Stimulated activated CD4-positive, alpha-beta T cell treated with anti-CD3 and anti-CD28 coated beads, Interleukin-12 subunit alpha, Interleukin-12 subunit beta, amount 100 ng/mL, for 4 hours (primary cell): ENCODE measurements around the gene SNRK.

ENCODE experiments used
- DNase-seq: peaks from one replicate; pipeline ENCODE4 v3.0.0-alpha.2; 2020

The SNRK gene

DNA sequence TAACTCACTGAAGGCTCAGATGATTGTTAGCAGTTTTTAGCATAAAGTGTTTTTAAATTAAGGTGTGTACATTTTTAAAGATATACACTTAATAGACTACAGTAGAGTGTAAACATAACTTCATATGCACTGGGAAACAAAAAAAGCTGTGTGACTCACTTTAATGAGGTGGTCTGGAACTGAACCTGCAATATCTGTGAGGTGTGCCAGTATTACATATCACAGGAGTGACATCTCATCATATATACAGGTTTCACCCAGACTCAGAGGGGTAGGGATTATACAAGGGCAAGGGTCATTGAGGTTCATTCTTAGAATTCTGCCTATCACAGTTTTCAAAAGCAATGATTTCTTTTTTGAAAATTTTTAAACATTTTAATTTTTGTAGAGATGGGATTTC lies 7.3 kb upstream of the SNRK start:
- DNase-seq, result no peak

DNA sequence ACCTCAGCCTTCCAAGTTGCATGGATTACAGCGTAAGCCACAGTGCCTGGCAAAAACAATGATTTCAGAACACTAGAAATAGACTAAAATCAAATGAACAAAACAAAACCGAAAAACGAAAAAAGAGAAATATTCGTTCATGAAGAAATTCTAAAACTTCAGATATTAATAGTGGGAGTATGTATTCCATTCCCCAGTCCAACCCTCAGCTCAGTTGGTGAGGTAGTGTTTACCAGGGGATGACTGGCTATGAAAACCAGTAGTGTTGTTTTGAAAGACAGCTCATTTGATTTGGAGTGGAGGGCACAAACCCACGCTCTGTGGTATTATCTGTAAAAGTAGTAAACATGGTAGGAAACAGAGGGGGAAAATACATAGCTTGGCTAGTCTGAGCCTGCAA lies 6.8 kb upstream of the SNRK start:
- DNase-seq, result no peak

DNA sequence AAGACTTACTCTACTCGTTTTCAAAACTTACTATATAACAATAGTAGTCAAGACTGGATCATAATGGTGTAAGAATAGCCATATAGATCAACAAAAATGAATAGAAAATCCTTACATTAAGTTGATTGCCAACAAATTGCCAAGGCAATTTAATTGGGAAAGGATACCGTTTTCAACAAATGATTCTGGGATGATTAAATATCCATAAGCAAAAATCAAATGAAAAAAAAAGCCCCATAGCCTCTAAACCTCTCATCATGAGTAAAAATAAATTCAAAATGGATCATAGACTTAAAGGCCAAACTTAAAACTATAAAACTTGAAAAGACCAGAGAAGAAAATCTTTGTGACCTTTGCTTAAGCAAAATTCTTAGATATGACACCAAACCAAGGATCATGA lies 5.3 kb upstream of the SNRK start:
- no peak for DNase-seq

DNA sequence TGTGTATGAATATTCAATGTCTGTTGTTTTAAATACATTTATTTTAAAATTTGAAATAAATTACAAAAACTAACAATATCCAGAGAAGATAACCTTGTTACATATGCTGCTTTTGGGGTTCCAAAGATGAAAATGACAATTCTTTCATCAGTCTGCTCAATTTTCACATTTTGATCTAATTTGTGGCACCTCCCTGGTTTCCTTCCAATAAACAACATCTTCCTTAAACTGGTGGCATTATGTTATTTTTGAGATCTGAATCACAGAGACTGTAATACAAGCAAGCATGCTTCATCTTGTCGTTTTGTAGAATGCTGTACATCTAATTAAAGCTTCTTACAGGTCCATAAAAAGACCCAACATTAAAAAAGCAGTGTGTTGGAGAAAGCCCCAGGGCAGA lies 2.2 kb upstream of the SNRK start:
- DNase-seq, result no peak

DNA sequence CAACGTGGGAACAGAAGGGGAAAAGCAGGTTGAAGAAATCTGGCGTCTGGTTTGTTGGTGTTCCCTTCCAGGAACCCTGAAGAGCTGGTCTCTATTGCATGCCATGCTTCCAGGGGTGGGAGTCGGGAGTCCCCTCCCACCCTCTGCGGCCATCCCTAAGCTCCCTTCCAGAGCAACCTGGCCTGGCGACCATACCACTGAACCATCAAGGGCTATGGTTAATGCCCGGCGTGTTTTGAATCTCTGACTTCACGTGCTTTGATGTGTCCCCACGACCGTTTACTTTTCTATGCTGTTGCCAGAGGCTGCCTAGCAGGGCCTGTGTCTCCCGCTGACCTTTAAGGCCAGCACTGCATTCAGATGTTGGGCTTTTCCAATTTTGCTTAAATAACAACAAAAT lies 696 bp upstream of the SNRK start:
- DNase-seq, result no peak

DNA sequence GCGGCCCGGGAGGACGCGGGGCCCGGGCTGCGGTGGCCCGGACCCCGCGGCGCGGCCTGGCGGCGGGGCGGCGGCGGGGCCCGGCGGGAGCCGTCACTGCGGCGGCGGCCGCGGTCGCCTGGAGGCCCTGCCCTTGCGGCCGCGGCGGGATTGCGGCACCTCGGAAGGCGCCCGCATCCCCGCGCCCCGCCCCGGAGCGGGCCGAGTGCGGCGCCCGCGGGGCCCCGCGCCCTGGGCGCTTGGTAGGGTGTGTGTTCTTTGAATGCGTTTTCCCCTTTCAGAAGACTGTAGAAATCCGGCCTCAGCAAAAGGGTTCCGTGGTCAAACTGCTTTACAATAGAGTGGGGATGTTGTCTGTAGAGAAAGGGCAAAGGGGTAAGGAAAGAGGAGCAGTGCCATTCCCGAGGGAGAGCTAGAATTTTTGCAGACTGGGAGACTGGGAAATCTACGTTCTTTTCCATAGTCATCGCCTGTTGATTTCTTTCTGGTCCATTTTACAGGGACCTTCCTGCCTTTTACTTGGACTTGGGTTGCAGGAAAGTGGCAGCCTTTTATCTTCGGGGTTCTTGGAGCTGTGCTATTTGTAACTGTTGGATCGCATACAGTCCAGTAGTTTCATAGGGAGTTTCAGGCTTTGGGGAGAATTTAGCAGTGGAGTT lies 630 bp downstream of the SNRK start:
- DNase-seq, result peak; percentile 27

DNA sequence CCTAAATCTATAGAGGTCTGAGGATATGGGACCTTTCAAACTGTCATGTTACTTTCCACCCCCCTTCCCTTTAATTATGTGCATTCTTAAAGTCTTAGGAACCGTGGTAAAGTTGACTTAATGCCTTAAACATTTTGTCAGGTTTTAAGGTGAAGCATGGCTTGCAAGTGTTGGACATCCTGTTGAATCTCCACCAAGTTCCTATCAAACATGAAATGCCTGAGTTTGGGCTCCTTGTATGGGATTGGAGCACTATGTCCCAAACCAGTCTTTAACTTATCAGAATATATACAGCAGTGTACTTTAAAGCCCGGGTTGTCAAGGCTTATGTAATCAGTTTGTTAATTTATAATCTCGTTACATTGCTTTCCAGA lies 1.1 kb downstream of the SNRK start:
- no peak for DNase-seq

DNA sequence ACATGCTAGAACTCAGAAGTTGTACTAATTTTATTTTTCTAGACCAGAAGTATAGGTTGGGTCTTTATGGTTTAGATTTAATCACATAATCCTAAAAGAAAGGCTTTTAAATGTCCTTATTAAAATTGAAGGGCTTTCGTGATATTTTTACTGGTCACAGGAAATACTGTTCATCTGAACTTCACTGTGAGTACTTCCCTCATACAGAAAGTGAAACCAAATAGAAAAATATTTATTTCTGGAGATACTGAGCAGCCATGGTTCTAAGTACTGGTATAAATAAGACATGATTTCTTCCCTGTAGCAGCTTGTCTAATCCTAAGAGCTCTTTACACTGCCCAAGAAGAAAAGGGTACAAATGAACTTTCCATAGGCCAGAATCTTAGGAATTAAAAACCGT lies 2.0 kb downstream of the SNRK start:
- no peak for DNase-seq

DNA sequence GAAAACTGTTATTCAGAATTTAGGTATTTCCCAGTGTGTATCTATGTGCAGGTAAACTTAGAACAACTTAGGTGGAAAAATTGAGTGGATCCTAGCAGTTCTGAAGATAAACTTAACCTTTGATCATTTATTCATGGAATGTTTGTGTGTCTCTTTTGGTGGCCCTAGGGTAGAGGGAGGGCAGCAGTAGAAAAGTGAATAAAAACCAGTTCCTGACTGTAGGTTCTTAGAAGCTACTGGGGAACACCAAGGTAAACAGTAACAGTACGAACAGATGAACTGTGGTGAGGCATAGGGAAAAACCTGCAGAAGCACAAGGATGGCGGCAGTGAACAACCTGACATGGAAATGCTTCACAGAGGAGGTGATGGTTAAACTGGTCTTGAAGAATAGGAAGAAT lies 2.5 kb downstream of the SNRK start:
- no peak for DNase-seq

DNA sequence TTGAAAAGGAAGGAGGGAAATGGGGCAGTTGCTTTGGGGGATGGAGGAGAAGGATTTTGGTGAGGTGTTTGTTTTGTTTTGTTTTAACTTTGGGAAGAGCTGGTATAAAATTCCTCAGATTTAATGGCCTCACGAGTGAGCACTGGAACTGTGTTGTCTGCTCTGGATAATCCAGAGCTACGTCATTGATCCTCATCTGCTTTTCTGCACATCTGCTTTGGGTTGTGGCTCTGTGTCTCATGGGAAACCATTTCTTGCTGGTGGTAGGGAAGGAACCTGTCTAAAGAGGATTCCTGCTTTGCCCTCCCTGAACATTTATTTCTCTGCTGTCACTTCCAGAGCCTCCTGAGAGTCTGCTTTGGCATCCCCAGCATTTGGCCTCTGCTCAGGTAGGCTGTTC lies 3.1 kb downstream of the SNRK start:
- no peak for DNase-seq

DNA sequence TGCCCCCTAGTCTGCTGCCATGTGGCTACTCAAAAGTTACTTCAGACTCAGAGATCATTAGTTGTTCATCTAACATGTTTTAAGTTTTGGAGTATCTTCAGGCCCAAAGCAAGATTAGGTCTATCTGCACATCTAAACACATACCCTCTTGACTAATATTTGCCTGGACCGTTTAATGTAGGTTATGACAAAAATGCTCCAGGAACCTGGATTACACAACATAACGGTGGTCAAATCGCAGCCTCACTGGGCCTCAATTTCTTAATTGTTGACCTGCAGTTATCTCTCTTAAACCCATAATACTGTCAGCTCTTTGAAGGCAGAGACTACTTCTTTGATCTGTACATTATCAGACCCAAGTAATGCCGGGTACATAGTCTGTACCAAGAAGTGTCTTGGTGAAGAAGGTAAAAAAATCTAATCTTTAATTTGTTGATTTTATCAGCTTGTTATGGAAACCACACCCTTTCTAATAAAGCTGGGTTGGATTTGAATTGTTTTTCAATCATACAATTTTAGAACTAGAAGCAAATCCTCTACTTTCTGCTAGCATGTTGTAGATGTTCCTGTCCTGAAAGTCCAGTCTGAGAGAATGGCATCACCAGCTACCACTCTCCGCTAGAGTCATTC lies 3.6 kb downstream of the SNRK start:
- DNase-seq, result no peak

DNA sequence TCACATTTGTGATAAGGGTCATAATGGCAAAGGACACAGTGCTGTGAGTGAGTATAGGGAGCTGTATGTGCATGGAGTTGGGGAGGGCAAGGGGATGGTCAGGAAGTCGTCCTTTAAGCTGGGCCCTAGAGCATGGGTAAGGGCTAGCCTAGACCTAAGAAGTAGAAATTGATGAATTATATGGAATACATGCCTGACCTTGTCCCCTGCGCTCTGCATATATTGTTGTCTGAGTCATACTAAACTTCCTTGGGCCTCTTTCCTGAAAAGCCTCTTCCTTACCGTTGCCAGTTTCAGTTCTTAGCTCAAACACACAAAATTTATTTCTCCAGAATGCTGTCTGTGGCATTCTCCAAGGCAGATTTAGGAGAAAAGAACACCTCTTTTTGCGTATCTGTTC lies 4.6 kb downstream of the SNRK start:
- no peak for DNase-seq

DNA sequence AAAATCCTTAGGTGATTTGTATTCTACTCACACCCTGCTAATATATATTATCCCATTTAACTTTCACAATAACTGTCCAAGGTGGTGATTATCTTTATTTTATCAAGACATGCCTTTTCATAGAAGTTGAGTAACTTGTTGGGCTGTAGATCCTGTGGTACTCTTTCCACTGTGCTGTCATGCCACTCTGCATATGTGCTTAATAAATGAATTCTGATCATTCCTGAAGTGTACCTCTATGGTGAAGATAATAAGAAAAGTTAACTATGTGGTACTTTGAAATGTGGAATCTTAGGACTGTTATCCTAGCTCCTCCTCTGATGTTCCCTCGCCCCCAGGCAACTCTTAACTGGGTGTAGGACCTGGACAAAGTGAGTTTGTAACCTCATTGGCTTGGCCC lies 5.2 kb downstream of the SNRK start:
- DNase-seq, result no peak

DNA sequence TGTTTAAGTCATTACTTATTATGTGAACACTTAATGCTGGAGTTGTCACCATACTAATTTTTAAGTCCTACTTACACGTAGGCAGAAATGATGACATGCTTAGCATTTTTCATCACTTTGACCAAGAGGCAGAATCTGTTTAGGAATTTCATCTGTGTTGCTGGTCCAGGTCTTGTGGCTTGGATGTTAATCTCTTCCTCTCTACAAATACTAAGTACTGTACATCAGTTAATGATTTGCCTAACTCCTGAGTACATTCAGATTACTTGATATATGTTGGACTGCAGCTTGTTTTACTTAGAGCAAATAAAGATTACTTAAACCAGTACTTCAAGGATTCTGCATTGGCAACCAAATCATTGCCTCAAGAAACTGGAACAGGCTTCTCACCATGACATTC lies 8.6 kb downstream of the SNRK start:
- no peak for DNase-seq

DNA sequence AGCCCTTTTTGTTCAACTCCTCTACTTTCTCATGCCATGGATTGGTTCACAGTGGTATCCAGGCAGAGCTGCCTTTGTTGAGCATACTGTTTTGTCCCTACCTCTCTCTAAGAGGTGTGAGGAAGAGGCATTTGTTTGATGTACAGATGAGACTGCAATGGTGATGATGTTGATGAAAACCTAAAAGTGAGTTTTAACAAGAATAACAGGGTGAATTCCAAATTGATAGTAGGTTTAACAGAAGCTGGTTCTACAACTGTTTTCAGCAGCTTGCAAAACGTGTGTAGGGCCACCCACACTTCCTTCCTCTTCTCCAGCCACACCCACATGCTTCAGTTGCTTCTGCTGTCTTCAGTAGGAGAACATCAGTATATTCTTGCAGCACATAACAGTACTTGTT lies 10.2 kb downstream of the SNRK start:
- DNase-seq, result peak; percentile 21

DNA sequence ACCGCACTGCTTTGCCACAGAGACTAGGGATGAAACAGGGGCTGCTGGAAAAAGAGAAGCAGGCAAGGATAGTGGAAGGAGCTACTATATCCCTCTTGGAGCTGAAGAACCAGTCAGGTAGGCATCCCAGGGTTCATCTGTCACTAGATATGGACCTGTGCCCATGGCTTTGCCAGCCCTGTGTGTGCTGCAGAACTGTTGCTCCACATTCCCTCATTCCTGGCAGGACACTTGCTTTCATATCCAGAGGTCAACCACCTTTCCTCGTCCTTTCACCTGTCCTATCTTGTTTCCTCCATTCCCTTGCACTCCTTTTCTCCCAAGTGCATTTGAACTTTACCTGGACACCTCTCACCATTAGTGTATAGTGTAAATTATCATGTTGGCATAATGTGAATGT lies 12.0 kb downstream of the SNRK start:
- DNase-seq, result no peak

DNA sequence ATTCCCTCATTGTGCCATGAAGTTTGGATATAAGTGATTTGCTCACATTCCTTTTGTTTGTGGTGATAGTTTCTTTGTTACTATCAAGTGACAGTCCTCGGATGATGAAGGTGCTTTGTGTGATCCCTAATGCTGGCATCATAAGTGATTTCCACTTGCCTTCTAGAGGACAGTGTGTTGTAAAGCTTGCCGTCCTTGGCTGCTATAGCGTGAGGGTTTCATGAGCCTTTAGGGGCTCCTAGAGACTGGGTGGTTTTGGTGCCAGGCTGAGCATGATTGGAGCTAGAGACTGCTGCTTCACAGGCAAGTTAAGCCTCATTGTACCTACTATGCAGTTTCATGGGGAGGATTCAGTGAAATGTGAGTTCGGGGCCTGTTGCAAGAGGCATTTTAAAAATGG lies 12.4 kb downstream of the SNRK start:
- DNase-seq, result no peak

DNA sequence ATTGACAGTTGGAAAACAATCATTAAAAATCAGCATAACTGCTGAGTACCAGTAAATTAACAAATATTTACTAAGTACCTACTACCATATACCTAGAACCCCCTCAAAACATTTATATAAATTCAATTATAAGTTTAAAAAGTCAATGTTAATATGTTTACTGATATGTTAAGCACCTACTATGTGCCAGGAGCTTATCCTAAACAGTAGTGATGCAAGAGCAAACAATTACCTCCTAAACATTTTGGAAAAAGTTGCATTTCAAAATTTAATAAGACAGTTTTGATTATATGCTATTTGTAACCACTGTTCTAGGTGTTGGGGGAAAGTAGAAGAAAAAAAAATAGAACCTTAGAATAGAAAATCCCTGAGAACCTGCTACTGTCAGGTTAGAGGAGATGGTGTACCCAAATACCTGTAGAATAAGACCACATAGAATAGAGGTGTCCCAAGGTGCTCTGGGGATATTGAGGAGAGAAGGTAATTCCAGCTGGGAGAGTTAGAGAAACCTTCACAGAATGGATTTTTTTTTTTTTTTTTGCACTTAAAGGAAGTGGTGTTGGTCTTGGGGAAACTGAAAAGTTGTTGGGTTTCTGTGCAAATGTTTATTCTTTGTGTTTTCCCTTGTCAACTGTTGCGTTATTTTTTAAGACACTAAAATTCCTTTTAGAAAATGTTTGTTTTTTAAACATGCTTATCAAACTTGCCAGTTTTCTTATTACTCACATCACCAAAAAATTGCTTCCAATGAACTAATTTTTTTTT lies 16.0 kb downstream of the SNRK start:
- no peak for DNase-seq

DNA sequence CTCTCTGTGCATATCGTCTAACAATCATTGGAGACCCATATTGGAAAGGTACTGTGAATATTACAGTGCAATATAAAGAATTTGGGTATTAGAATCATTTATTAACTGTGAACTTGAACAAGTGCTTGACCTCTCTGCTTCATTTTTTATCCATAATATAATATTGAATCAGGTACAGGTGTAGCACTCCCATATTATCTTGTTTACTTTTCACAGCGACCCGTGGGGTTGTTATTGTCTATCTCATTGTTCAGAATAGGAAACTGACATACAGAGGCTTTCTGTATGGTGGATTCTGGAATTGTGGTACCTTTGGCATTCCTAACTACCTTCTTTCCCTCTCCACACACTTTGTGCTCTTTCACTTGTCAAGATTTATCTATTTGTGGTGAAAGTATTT lies 17.8 kb downstream of the SNRK start:
- DNase-seq, result no peak

DNA sequence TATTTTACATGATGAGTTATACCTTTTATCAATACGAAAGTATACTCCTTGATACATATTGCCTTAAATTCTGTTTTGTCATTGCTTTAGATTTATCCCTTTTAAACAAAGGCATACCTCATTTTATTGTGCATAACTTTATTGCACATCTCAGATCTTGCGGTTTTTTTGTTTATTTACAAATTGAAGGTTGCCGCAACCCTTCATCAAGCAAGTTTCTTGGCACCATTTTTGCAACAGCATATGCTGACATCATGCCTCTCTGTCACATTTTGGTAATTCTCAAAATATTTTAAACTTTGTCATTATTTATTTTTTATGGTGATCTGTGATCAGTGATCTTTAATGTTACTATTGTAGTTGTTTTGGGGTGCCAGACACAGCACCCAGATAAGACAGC lies 20.9 kb downstream of the SNRK start:
- no peak for DNase-seq

DNA sequence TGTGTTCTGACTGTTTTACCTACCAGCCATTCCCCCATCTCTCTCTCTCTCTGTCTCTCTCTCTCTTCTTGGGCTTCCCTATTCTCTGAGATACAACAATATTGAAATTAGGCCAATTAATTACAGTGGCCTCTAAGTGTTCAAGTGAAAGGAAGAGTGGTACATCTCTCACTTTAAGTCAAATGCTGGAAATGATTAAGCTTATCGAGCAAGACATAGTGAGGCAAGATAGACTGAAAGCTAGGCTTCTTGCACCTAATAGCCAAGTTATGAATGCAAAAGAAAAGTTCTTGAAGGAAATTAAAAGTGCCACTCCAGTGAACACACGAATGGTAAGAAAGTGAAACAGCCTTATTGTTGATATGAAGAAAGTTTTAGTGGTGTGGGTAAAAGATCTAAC lies 21.3 kb downstream of the SNRK start:
- no peak for DNase-seq

DNA sequence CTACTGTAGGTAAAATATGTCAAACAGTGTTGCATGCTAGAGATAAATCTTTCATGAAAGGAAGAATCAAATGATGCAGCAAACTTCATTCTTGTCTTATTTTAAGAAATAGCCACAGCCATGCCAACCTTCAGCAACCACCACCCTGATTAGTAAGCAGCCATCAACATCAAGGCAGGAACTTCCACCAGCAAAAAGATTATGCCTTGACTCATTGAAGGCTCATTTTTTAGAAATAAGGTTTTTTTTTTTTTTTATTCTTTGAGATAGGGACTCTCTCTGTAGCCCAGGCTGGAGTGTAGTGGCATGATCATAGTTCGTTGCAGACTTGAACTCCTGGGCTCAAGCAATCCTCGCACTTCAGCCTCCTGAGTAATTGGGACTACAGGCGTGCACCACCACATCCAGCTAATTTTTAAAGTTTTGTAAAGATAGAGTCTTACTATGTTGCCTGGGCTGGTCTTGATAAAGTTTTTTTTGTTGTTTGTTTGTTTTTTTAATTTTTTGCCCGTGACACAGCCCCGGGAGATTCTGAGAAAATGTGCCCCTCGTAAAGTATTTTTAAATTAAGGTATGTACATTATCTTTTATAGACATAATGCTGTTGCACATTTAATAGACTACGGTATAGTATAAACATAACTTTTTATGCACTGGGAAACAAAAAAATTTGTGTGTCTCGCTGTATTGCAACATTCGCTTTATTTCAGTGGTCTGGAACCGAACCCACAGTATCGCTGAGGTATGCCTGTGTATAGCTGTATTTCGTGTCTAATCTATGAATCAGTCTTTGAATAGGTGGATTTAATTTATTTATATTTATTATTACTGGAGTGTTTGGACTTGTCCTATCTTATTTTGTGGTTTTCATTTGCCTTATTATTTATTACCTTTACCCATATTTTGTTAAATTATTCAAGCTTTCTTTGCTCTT lies 23.3 kb downstream of the SNRK start:
- DNase-seq, result no peak

DNA sequence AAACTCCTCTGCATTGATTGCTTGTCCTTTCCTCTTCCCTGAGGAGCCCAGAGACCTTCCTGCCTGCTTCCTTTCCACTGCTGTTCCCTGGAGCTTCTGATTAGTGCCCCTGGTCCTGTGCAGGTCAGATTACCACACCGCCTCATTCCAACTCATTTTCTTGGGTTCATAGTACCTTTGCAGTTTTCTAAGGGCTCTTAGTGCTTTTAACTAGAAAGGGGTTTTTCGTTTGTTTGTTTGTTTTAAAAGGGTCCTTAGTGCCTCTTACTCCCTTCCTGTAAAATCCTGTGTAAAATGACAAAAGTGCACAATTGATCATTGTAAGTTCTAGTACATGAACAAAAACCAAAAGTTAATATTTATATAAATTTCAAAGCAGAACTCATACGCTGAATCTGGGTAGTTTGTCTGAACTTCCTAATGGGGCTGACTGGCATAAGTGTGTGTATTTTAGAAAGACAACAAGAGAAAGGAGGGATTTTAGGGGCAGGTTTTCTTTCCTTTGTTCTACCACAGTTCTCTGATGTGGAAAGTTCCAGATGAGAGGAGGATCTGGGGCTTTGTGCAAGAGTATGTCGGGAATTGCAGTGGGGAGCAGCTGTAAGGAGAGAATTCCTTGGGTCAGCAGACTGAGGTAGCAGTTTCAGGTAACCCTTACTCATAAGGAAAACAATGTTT lies 30.6 kb downstream of the SNRK start:
- no peak for DNase-seq
